NCI-H2107 treated with DMSO at 0.1 percent for 48 hours (cell line): ENCODE results near the gene DNAH3.

Experiments used
- DNase-seq: peaks from one replicate; lab custom pipeline; 2025; ENCODE audit not compliant: unreplicated experiment; lab: John Stamatoyannopoulos, UW

DNAH3 gene

DNA sequence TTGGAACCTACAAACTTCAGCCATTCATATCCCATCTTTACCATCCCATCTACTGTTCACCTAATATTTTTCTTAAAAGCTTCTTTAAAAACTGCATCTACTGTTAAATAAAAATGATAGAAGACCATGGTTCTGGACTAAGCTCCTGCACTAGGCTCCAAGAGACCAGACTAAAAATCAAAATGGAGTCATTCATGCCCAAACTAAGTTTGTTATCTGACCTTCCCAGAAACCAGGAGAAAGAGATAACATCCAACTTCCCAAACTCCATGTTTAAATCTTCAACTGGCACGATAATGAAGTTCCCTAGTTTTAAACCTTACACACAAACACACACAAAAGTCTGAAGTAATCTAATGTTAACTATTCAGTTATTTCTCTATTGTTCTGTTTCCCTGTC, 264.3 kb downstream of the DNAH3 start:
- DNase-seq = no peak

GRCh38 chr16:20884240-20884556, 266.4 kb downstream of the DNAH3 start:
- DNase-seq = no peak

- no peak for DNase-seq
These were observed 266.9 kb downstream of the DNAH3 start for GRCh38 chr16:20883554-20884239.
